Activated CD4-positive, alpha-beta T cell treated with anti-CD3 and anti-CD28 coated beads, Interleukin-2, amount 10 ng/mL, durations not matched to agents 24 days and 14 days (primary cell): ENCODE measurements around the gene BCKDHA. TPM values are rescaled to one million over a fixed set of nuclear protein-coding genes. Genes with fewer than 3 reads are reported as not detected.
"Not testable (repeated sequence)": the region's sequence is repeated elsewhere in the genome, so short reads cannot be mapped to it uniquely, and the experiment has no call there.

Source experiments
- DNase-seq: peaks from one replicate; pipeline ENCODE4 v3.0.0; 2022
- H3K27ac Mint-ChIP-seq: one replicate; pipeline ENCODE4 v1.8.0; 2022; ENCODE audit warnings: mild to moderate bottlenecking, mixed read lengths
- H3K27me3 Mint-ChIP-seq: one replicate; pipeline ENCODE4 v1.8.0; 2022; ENCODE audit warnings: mixed read lengths
- H3K36me3 Mint-ChIP-seq: one replicate; pipeline ENCODE4 v1.8.0; 2022; ENCODE audit warnings: low read depth, mild to moderate bottlenecking, mixed read lengths
- H3K4me1 Mint-ChIP-seq: one replicate; pipeline ENCODE4 v1.8.0; 2021; ENCODE audit warnings: mixed read lengths
- H3K4me3 Mint-ChIP-seq: one replicate; pipeline ENCODE4 v1.8.0; 2022; ENCODE audit warnings: mild to moderate bottlenecking, moderate library complexity, mixed read lengths
- H3K9me3 Mint-ChIP-seq: one replicate; pipeline ENCODE4 v1.8.0; 2021; ENCODE audit warnings: mixed read lengths
- intact Hi-C: fragments of 100-400 bp; cut with micrococcal nuclease; formaldehyde crosslinking; loops from one replicate; pipeline ENCODE4 v1.15.1; 2023
- total RNA-seq: library from RNA; stranded (reverse); gene quantifications from 2 replicates; pipeline ENCODE4 v1.2.3, GENCODE V29; 2022

BCKDHA gene
- total RNA-seq, 1 donor from 2014 or later, result 11.4 TPM

GRCh38 chr19:41430922-41431321 lies 33.3 kb downstream of the BCKDHA start:
- Mint-ChIP-seq H3K4me3 (no peak overlapping the region), H3K4me1 (peaks cover 14% of the 10 kb centered on the region), H3K36me3 (peaks cover 25% of the 10 kb centered on the region), H3K27ac (peak overlapping the region; percentile 12), H3K27me3 (no peaks in the 10 kb centered on the region), H3K9me3 (no peaks in the 10 kb centered on the region)
- intact Hi-C loops, result no loop called here
- DNase-seq, result no peak

DNA sequence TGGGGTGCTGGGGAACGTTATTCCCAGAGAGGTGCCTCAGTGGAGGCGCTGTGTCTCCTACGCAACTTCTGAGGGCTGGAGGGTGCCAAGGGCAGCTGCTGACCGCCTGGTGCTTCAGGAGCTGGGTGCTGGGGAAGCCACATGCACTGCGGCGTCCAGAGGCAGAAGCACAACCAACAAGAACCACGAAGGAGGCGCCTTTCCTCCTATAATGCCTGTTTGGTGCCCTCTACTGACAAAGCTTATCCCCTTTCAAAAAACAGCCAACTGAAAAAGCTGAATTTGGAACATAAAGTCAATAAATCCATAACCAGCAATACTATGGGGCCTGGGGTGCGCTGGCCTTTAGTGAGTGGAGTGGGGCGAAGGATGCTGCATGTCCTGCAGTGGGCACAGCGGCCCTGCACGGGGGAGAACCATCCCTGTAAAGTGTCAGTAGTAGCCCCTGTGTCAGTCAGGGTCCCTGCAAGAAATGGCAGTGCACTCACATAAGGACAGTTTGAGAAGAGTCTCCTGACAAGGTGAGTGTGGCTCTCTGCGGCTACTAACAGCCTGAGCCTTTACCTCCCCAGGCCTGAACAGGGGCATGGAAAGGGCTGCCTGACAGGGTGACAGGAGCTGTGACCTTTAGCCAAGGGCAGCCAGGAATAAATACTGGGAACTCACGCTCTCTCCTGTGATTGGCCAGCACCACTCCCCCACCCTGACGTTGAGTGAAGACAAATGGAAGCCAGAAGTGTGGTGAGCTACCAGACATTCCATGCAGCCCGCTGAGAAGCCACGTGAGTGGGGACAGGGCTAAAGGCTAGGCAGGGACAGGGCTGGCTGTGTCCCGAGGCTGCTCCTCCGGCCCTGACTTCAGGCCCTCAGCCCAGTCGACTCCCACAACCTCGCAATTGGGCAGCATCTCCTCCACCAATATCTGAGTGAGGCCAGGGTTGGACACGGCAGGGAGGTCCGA lies 34.1 kb downstream of the BCKDHA start:
- Mint-ChIP-seq H3K36me3 (peaks cover 28% of the 10 kb centered on the region), H3K4me3 (no peak overlapping the region), H3K4me1 (peaks cover 14% of the 10 kb centered on the region), H3K27me3 (no peaks in the 10 kb centered on the region), H3K9me3 (no peaks in the 10 kb centered on the region), H3K27ac (no peak overlapping the region)
- intact Hi-C loops, result no loop called here
- no peak for DNase-seq

GRCh38 chr19:41433171-41433570 lies 35.6 kb downstream of the BCKDHA start:
- no peak overlapping the region for H3K27ac Mint-ChIP-seq
- H3K4me3 Mint-ChIP-seq, result no peak overlapping the region
- H3K36me3 Mint-ChIP-seq, result peaks cover 28% of the 10 kb centered on the region
- intact Hi-C loops, result no loop called here
- peaks cover 9% of the 10 kb centered on the region for H3K4me1 Mint-ChIP-seq
- H3K9me3 Mint-ChIP-seq, result no peaks in the 10 kb centered on the region
- H3K27me3 Mint-ChIP-seq, result no peaks in the 10 kb centered on the region
- no peak for DNase-seq

DNA sequence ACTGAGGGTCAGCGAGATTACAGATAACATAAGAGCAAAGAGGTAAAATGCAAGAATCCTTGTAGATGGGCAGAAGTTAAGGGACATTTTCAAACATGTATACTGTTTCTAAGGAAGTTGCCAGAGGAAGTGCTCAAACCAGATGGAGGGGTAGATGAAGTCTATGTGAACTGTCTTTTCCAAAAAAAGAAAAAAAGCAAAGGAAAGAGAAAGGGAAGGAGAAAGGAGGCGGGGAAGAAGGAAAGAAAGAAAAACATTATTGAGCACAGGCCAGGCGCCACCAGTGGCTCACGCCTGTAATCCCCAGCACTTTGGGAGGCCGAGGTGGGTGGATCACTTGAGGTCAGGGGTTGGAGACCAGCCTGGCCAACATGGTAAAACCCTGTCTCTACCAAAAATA lies 36.8 kb downstream of the BCKDHA start:
- Mint-ChIP-seq H3K4me3 (no peak overlapping the region), H3K27ac (peak overlapping the region; percentile 29), H3K9me3 (no peaks in the 10 kb centered on the region), H3K4me1 (peaks cover 7% of the 10 kb centered on the region), H3K36me3 (peaks cover 26% of the 10 kb centered on the region), H3K27me3 (no peaks in the 10 kb centered on the region)
- intact Hi-C loops, result no loop called here
- DNase-seq, result no peak

- H3K27ac Mint-ChIP-seq, H3K27me3 Mint-ChIP-seq, DNase-seq, intact Hi-C loops, H3K9me3 Mint-ChIP-seq, H3K4me3 Mint-ChIP-seq: not testable (repeated sequence)
- Mint-ChIP-seq H3K4me1 (peaks cover 10% of the 10 kb centered on the region), H3K36me3 (peaks cover 26% of the 10 kb centered on the region)
Measured at GRCh38 chr19:41435376-41435775, 37.8 kb downstream of the BCKDHA start.

- Mint-ChIP-seq H3K9me3 (no peaks in the 10 kb centered on the region), H3K36me3 (peaks cover 24% of the 10 kb centered on the region), H3K4me1 (peaks cover 15% of the 10 kb centered on the region), H3K4me3 (peak overlapping the region; percentile 21), H3K27me3 (no peaks in the 10 kb centered on the region), H3K27ac (no peak overlapping the region)
- intact Hi-C loops, result no loop called here
- DNase-seq, result no peak
Measured at GRCh38 chr19:41435936-41436673, 38.5 kb downstream of the BCKDHA start.

GRCh38 chr19:41436674-41436951 lies 39.0 kb downstream of the BCKDHA start:
- peak overlapping the region; percentile 21 for H3K4me3 Mint-ChIP-seq
- intact Hi-C loops, result no loop called here

DNA sequence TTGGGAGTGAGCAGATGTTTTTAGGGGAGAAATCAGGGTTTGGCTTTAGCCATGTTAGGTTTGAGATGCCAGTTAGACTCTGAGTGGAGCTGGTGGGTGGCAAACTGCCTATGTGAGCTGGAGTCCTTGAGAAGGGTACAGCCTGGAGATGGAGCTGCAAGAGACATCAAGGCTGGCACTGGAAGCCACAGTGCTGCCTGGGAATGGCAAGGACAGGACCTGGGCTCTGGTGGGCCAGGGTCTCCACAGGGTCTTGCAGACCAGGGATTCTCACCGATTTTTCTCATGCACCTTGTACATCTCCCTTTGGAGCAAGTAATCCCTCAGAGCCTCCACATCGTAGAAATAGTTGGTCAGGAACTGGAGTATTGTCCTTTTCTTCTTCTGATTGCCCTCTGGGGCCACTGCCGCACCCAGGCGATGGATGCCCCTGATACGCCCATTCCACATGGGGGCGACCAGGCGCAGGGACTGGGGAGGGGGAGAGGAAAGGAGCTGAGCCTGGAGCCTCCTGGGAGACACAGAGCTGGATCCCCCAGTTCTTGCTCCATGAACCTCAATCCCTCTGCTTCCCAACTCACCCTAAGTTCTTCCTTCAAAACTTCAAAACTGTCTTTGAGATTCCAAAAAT lies 40.4 kb downstream of the BCKDHA start:
- Mint-ChIP-seq H3K27me3 (no peaks in the 10 kb centered on the region), H3K27ac (no peak overlapping the region), H3K9me3 (no peaks in the 10 kb centered on the region), H3K4me1 (peaks cover 15% of the 10 kb centered on the region), H3K36me3 (peaks cover 11% of the 10 kb centered on the region), H3K4me3 (peak overlapping the region; percentile 3)
- DNase-seq, result no peak
- intact Hi-C loops, result no loop called here

More at GRCh38 chr19:41436674-41436951, 39.0 kb downstream of the BCKDHA start:
- no peak overlapping the region for H3K27ac Mint-ChIP-seq
- no peaks in the 10 kb centered on the region for H3K27me3 Mint-ChIP-seq
- H3K36me3 Mint-ChIP-seq, result peaks cover 21% of the 10 kb centered on the region
- peaks cover 15% of the 10 kb centered on the region for H3K4me1 Mint-ChIP-seq
- no peak for DNase-seq
- no peaks in the 10 kb centered on the region for H3K9me3 Mint-ChIP-seq

GRCh38 chr19:41439441-41440222 lies 42.0 kb downstream of the BCKDHA start, which contains the start of gene DMAC2:
DMAC2 (minus strand) TSS chr19:41439912; CDS start chr19:41439899, 13 bp downstream.
- no peak within 1 kb of the TSS for H3K4me3 Mint-ChIP-seq
- peaks cover 7% of the 10 kb centered on the region for H3K36me3 Mint-ChIP-seq
- H3K9me3 Mint-ChIP-seq, result no peaks in the 10 kb centered on the region
- no peak within 1 kb of the TSS for H3K27ac Mint-ChIP-seq
- intact Hi-C loops, result loop anchor here (1.0 kb wide), 3 partner anchors 11 to 75 kb away; partner anchors contain the start of genes B9D2, BCKDHA and EXOSC5
- DNase-seq, result peak; percentile 98
- no peaks in the 10 kb centered on the region for H3K27me3 Mint-ChIP-seq
- H3K4me1 Mint-ChIP-seq, result peaks cover 16% of the 10 kb centered on the region

- peaks cover 7% of the 10 kb centered on the region for H3K36me3 Mint-ChIP-seq
- intact Hi-C loops, result no loop called here
- no peak for DNase-seq
- no peak overlapping the region for H3K27ac Mint-ChIP-seq
- no peaks in the 10 kb centered on the region for H3K27me3 Mint-ChIP-seq
- H3K9me3 Mint-ChIP-seq, result no peaks in the 10 kb centered on the region
- no peak overlapping the region for H3K4me3 Mint-ChIP-seq
- H3K4me1 Mint-ChIP-seq, result peaks cover 16% of the 10 kb centered on the region
Measured at GRCh38 chr19:41441321-41441945, 43.8 kb downstream of the BCKDHA start.

DNA sequence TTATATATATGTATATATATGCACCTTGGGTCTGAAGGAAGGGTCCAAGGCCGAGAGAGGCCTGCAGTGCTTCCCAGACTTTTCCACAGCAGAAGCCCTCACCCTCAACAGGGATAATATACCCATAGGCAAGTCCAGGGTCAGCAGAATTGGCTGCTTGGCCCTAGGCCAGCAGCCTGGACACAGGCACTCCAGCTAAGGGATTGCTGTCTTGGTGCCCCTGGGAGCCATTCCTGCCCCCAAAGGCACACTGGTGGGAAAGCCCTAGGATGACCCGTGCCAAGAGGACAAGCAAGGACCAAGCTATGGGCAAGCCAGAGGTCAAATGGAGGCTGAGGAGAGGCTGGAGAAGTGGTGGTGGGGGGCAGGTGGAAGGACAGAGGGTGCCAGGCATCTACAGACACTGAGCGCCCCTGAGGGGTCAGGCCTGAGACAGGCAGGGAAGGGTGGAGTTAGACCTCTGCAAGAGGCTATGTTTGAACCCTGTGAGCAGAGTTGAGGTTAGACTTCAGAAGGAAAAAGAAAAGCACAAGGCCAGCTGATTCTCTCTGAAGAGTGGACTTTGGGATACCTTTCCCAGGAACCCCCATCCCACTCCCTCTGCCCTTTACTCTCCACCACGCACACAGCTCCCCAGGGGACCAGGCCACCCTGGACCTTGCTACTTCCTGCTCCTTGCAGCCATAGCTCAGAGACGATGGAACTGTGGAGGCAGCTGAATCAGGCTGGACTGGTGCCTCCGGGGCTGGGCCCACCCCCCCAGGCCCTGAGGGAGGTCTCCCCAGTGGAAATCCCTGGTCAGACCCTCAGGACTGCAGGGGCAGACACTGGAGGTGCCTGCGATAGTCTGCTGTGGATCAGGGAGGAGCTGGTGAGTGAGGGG lies 45.1 kb downstream of the BCKDHA start, which contains the start of gene ERICH4:
ERICH4 (plus strand) TSS at position 684 of the 883 bp plus-strand sequence; CDS start at position 698, 14 bp downstream.
- intact Hi-C loops, result no loop called here
- peak; percentile 55 for DNase-seq
- Mint-ChIP-seq H3K4me1 (peaks cover 16% of the 10 kb centered on the region), H3K36me3 (peaks cover 2% of the 10 kb centered on the region), H3K27me3 (peaks cover 2% of the 10 kb centered on the region), H3K9me3 (no peaks in the 10 kb centered on the region), H3K27ac (no peak within 1 kb of the TSS), H3K4me3 (no peak within 1 kb of the TSS)

DNA sequence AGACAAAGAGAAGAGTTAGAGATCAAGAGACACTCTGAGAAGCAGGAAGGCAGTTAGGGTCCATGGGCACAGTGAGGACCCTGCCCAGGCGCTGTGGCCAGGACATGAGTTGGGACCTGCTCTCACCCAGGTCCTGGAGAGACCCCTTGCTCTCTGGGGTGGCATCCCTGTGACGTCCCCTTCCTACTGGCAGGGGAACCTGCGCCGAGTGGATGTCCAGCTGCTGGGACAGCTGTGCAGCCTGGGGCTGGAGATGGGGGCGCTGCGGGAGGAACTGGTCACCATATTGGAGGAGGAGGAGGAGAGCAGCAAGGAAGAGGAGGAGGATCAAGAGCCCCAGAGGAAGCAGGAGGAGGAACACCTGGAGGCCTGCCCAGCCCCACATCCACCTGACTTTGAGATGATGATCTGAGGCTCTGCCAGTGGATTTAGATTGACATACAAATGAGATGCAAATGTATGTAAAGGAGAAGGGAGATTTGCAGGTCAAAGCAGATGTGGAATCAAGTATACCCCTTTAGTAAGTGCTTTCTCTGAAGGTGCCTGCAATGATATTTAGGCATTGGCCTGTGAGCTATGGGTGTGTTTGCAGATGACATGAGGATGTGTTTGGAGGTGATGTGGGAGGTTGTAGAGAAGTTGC lies 46.3 kb downstream of the BCKDHA start:
- Mint-ChIP-seq H3K4me1 (peaks cover 14% of the 10 kb centered on the region), H3K27ac (no peak overlapping the region), H3K27me3 (peaks cover 2% of the 10 kb centered on the region), H3K9me3 (no peaks in the 10 kb centered on the region), H3K4me3 (no peak overlapping the region), H3K36me3 (no peaks in the 10 kb centered on the region)
- DNase-seq, result peak; percentile 52
- intact Hi-C loops, result no loop called here
